ENCODE measurements around the gene PPP1R37. TPM values are rescaled to one million over a fixed set of nuclear protein-coding genes. Genes with fewer than 3 reads are reported as not detected.

PPP1R37 gene
- total and polyA plus RNA-seq, 2 of the 13 experiments (the other 11 are each of a cell fraction or from before 2014, with no cell fraction given), result 9.0 to 14.3 TPM

DNA sequence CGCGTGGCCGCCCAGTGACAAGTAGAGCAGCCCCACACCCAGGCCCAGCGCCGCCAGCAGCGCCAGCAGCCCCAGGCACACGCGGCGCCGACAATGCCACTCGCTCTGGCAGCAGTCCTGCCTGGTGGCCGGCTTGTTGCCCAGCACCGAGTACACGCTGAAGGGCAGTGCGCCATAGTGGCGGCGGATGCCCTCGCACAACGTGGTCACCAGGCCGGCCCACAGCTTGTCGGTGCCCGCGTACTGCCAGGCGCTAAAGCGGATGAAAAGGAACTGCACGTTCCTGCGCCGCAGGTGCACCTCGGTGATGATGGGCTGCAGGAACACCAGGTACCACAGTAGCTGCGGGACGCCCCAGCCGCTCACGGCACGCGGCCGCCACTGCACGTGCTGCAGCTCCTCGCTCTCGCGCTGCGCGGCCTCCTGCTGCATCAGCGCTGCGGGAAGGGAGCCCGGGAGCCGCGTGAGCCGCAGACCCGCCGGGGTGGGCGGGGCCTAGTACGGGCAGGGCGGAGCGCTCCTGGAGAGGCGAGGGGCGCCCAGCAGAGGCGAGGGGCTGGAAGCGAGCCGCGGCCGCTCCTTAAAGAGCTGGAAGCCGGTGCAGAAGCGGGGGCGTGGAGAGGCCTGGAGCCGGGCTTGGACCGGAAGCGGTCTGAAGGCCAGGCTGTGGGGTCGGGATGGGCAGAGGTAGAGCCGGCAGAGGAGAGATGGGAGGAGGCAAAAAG, 60.5 kb downstream of the PPP1R37 start (continued):
- TF ChIP-seq ZFY (CRISPR knock-in tag; IDR thresholded peaks at IDR 0.05) (peak; percentile 30; the same call in 1 of the 2 replicates), NONO (IDR thresholded peaks at IDR 0.05) (no peak), NONO (CRISPR knock-in tag; conservative IDR thresholded peaks at IDR 0.05) (0 out of 2 replicates have a peak, but pooled peaks have one; percentile 2), ZNF317 (CRISPR knock-in tag; IDR thresholded peaks at IDR 0.05) (no peak), MYC (CRISPR knock-in tag; IDR thresholded peaks at IDR 0.05; ENCODE audit: borderline replicate concordance) (peak; percentile 43; the same call in 1 of the 2 replicates), FOXA3 (CRISPR knock-in tag; IDR thresholded peaks at IDR 0.05) (no peak), PTBP1 (IDR thresholded peaks at IDR 0.05; ENCODE audit: low read depth, low read length, poor library complexity, severe bottlenecking) (peak; percentile 62), RBM22 (optimal IDR thresholded peaks at IDR 0.05; ENCODE audit: low read length) (no peak), ZNF891 (CRISPR knock-in tag; IDR thresholded peaks at IDR 0.05) (no peak), HNRNPL (IDR thresholded peaks at IDR 0.05; ENCODE audit: low read depth, low read length) (no peak), ZNF777 (CRISPR knock-in tag; IDR thresholded peaks at IDR 0.05) (no peak), ZNF577 (CRISPR knock-in tag; IDR thresholded peaks at IDR 0.05; ENCODE audit: borderline replicate concordance, low read depth) (no peak), NR3C1 (CRISPR knock-in tag; IDR thresholded peaks at IDR 0.05) (no peak), HOXA3 (CRISPR knock-in tag; IDR thresholded peaks at IDR 0.05) (peak; percentile 48), IKZF1 (IDR thresholded peaks at IDR 0.05) (no peak), ZBTB7A (CRISPR knock-in tag; IDR thresholded peaks at IDR 0.05) (0 out of 2 replicates have a peak, but pooled peaks have one; percentile 23), MTA1 (CRISPR knock-in tag; IDR thresholded peaks at IDR 0.05; ENCODE audit: borderline replicate concordance) (peak; percentile 45; the same call in 1 of the 2 replicates), ZBTB42 (CRISPR knock-in tag; IDR thresholded peaks at IDR 0.05) (no peak), SKI (IDR thresholded peaks at IDR 0.05; ENCODE audit: partially characterized antibody) (no peak)
- TF ChIP-seq, protein P1, sequence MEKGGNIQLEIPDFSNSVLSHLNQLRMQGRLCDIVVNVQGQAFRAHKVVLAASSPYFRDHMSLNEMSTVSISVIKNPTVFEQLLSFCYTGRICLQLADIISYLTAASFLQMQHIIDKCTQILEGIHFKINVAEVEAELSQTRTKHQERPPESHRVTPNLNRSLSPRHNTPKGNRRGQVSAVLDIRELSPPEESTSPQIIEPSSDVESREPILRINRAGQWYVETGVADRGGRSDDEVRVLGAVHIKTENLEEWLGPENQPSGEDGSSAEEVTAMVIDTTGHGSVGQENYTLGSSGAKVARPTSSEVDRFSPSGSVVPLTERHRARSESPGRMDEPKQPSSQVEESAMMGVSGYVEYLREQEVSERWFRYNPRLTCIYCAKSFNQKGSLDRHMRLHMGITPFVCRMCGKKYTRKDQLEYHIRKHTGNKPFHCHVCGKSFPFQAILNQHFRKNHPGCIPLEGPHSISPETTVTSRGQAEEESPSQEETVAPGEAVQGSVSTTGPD (CRISPR knock-in tag; IDR thresholded peaks at IDR 0.05), result no peak
- TF ChIP-seq, protein P2, sequence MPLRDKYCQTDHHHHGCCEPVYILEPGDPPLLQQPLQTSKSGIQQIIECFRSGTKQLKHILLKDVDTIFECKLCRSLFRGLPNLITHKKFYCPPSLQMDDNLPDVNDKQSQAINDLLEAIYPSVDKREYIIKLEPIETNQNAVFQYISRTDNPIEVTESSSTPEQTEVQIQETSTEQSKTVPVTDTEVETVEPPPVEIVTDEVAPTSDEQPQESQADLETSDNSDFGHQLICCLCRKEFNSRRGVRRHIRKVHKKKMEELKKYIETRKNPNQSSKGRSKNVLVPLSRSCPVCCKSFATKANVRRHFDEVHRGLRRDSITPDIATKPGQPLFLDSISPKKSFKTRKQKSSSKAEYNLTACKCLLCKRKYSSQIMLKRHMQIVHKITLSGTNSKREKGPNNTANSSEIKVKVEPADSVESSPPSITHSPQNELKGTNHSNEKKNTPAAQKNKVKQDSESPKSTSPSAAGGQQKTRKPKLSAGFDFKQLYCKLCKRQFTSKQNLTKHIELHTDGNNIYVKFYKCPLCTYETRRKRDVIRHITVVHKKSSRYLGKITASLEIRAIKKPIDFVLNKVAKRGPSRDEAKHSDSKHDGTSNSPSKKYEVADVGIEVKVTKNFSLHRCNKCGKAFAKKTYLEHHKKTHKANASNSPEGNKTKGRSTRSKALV (CRISPR knock-in tag; IDR thresholded peaks at IDR 0.05), result no peak
- TF ChIP-seq, protein P3, sequence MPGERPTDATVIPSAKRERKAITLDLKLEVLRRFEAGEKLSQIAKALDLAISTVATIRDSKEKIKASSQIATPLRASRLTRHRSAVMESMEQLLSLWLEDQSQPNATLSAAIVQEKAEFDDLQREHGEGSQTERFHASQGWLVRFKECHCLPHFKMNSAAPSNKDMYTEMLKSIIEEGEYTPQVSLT (CRISPR knock-in tag; IDR thresholded peaks at IDR 0.05; ENCODE audit: borderline replicate concordance, low read depth), result no peak
- TF ChIP-seq, protein P4, sequence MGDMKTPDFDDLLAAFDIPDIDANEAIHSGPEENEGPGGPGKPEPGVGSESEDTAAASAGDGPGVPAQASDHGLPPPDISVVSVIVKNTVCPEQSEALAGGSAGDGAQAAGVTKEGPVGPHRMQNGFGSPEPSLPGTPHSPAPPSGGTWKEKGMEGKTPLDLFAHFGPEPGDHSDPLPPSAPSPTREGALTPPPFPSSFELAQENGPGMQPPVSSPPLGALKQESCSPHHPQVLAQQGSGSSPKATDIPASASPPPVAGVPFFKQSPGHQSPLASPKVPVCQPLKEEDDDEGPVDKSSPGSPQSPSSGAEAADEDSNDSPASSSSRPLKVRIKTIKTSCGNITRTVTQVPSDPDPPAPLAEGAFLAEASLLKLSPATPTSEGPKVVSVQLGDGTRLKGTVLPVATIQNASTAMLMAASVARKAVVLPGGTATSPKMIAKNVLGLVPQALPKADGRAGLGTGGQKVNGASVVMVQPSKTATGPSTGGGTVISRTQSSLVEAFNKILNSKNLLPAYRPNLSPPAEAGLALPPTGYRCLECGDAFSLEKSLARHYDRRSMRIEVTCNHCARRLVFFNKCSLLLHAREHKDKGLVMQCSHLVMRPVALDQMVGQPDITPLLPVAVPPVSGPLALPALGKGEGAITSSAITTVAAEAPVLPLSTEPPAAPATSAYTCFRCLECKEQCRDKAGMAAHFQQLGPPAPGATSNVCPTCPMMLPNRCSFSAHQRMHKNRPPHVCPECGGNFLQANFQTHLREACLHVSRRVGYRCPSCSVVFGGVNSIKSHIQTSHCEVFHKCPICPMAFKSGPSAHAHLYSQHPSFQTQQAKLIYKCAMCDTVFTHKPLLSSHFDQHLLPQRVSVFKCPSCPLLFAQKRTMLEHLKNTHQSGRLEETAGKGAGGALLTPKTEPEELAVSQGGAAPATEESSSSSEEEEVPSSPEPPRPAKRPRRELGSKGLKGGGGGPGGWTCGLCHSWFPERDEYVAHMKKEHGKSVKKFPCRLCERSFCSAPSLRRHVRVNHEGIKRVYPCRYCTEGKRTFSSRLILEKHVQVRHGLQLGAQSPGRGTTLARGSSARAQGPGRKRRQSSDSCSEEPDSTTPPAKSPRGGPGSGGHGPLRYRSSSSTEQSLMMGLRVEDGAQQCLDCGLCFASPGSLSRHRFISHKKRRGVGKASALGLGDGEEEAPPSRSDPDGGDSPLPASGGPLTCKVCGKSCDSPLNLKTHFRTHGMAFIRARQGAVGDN (CRISPR knock-in tag; IDR thresholded peaks at IDR 0.05), result peak; percentile 54

All from HepG2 (cell line).